GM12873 (cell line): ENCODE results near the gene CELF4.

Source experiments
- CTCF ChIP-seq: IDR thresholded peaks from 2 replicates; pipeline ENCODE4 v1.5.1; 2012; ENCODE audit warnings: low read depth, mild to moderate bottlenecking, moderate library complexity, low read length, control low read depth; ENCODE audit not compliant: insufficient read depth; ENCODE audit errors: missing control alignments

The CELF4 gene

GRCh38 chr18:37521510-37522465 is 43.8 kb downstream of the CELF4 start:
- TF ChIP-seq CTCF, result no peak

GRCh38 chr18:37520508-37520907 is 45.1 kb downstream of the CELF4 start:
- TF ChIP-seq CTCF, result no peak

- TF ChIP-seq CTCF, result no peak
These were observed 46.0 kb downstream of the CELF4 start for GRCh38 chr18:37519510-37520135.

- TF ChIP-seq CTCF, result no peak
These were observed 49.2 kb downstream of the CELF4 start for GRCh38 chr18:37516361-37516853.

- TF ChIP-seq CTCF, result no peak
These were observed 50.6 kb downstream of the CELF4 start for GRCh38 chr18:37514953-37515352.

GRCh38 chr18:37512400-37512799 is 53.2 kb downstream of the CELF4 start:
- TF ChIP-seq CTCF, result no peak

GRCh38 chr18:37511721-37512298 is 53.8 kb downstream of the CELF4 start:
- TF ChIP-seq CTCF, result no peak
